GM21423 (cell line): ENCODE measurements around the gene PTGES.
"Not testable (repeated sequence)": the region's sequence is repeated elsewhere in the genome, so short reads cannot be mapped to it uniquely, and the experiment has no call there.

ENCODE experiments used
- ATAC-seq: cut with Tn5 transposase; IDR thresholded peaks from one replicate; pipeline ENCODE4 v1.9.1; 2021; ENCODE audit warnings: mild to moderate bottlenecking, moderate library complexity; ENCODE audit not compliant: unreplicated experiment

Gene PTGES

DNA sequence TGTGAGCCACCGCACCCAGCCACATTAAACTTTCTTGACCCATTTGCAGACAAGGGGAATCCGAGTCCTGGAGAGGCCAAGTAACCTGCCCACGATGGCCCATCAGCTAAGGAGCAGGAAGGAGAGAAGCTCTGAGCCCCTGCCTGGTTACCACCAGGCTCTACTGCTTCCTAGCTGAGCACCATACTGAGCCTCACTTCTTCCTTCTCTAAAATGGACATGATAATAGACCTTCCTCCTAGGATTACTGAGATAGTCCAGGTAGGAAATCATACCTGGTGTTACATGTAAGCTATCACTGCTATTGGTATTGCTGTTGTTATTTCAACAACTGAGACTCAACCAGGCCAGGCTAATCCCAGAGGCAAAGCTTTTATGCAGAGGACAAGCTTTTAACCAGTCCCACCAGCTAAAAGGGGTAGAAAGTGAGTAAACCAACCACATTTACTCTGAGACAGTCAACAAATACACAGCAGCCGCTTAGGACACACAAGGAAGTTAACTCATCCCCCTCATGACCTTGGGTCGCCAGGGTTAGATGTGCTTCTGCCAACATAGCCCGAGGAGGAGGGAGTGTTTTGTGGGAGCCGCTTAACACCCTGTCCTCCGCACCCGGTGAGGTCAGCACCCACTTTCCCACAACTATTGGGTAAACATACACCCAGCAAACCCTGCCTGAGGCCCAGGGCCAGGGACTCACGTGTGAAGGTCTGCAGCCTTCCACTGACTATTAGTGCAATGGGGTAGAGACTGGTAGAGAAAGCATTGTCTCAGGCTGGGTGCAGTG lies 20.6 kb upstream of the PTGES start:
- no peak for ATAC-seq

DNA sequence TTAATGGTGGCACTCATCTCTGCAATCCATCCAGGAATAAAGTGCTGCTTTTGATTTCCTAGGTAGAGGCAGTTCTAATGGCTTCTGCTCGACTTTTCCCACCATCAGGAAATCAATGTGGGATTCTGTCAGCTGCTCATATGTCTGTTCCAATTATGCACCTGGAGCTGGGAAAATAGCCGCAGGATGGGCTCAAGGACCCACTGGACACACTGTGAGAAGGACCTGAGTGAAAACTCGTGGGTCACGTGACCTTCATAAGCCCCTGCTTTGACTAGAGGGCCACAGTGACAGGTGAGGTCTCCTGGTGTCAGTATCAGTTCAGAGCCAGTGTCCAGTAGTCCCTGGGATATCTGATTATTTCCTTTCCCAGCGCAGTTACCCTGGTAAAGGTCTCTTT lies 17.9 kb upstream of the PTGES start:
- no peak for ATAC-seq

GRCh38 chr9:129769669-129770068 lies 16.8 kb upstream of the PTGES start:
- no peak for ATAC-seq

GRCh38 chr9:129768486-129768885 lies 15.6 kb upstream of the PTGES start:
- no peak for ATAC-seq

DNA sequence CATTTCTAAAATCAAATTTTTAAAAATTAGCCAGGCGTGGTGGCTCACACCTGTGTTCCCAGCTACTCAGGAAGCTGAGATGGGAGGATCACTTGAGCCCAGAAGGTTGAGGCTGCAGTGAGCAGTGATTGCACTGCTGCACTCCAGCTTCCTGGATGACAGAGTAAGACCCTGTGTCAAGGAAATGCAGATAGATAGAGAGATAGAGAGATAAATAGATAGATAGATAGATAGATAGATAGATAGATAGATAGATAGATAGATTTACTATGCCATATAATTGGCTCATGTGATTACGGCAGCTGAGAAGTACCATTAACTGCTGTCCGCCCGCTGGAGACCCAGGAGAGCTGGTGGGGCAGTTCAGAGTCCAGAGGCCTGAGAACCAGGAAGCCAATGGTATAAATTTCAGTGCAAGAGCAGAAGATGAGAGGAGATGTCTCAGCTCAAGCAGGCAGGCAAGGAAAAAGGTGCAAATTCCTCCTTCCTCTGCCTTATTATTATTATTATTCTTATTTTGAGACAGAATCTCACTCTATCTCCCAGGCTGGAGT lies 13.0 kb upstream of the PTGES start:
- ATAC-seq, result no peak

DNA sequence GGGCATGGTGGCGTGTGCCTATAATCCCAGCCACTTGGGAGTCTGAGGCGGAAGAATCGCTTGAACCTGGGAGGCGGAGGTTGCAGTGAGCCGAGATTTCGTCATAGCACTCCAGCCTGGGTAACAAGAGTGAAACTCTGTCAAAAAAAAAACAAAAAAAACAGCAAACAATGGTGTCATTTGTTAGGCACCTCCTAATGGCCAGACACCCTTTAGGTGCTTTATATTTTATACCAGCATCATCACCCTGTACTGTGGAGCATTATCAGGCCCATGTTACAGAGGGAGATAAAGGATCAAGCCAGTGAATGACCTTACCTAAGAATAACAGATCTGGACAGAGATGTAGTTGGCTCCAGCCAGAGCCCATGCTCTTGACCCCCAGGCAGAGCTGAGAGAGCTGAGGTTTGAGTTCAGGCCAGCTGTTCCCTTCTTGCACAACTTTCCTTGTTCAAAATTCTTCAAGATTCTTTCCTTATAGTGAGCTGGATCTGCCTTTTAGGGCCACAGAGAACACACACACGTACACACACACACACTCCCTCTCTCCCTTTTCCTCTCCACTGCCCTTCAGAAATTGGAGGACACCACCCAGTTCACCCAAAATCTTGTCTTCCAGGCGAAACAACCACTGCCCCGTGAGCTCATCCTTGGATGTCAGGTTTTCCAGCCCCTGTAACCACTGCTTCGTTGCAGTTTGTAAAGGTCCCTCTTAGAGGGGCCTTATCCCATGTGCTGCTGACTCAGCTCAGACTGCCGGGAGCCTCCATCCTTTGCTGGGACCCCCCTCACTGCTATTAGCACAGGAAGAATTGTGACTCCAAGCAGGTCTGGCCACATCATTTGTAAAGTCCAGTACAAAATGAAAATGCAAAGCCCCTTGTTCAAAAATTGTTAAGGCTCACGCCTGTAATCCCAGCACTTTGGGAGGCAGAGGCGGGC lies 10.4 kb upstream of the PTGES start:
- ATAC-seq, result no peak

- ATAC-seq, result not testable (repeated sequence)
These were observed 9.6 kb upstream of the PTGES start for GRCh38 chr9:129762370-129762984.

DNA sequence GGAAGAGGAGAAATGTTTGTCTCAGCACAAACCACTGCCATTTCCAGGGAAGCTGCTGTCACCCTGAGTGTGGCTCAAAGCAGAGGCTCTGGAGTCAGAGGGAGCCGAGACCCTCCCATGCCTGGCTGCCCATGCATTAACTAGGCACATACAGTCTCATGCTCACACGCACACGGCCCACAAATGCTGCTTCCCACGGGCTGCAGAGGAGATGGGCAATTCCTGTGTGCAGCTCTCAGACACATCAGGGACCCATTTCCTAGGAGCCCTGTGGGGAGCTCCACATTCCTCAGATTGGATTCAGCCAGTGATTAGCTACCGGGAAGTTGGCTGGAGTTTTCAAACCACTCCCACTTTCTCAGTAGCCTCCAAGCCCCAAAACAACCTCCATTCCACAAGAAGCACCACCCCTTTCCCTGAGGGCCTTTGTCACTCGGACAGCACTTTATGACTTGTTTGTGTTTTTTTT lies 9.1 kb upstream of the PTGES start:
- no peak for ATAC-seq

DNA sequence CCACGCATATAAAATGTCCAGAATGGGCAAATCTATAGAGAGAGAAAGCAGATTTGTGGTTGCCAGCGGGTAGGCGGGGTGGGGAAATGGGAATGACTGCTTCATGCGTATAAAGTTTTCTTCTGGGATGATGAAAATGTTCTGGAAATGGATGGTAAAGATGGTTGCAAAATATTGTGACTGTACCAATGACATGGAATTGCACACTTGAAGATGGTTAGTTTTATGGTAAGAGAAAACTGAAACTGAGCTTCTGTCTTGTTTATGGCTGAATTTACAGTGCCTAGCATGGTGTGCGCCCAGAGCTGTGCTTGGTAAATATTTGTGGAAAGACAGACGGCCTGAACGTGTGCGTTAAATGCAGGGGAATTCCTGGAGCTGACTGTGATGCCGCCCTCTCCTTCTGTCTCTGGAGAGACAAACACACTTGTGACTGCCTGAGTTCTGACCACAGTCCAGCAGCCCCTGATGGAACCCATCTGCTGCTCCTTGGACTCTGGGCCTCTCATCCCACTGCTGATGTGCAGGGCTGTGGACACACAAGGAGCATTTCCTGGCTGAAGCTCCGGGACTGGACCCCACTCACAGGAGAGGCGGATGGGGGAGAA lies 8.6 kb upstream of the PTGES start:
- ATAC-seq, result no peak

DNA sequence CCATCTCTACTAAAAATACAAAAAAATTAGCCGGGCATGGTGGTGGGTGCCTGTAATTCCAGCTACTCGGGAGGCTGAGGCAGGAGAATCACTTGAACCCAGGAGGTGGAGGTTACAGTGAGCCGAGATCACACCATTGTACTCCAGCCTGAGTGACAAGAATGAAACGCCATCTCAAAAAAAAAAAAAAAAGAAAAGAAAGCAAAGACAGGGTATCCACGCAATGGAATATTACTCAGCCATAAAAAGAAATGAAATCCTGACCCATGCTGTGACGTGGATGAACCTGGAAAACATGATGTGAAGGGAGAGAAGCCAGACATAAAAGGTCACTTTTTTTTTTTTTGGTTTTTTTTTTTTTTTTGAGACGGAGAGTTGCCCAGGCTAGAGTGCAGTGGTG lies 7.9 kb upstream of the PTGES start:
- ATAC-seq, result not testable (repeated sequence)

DNA sequence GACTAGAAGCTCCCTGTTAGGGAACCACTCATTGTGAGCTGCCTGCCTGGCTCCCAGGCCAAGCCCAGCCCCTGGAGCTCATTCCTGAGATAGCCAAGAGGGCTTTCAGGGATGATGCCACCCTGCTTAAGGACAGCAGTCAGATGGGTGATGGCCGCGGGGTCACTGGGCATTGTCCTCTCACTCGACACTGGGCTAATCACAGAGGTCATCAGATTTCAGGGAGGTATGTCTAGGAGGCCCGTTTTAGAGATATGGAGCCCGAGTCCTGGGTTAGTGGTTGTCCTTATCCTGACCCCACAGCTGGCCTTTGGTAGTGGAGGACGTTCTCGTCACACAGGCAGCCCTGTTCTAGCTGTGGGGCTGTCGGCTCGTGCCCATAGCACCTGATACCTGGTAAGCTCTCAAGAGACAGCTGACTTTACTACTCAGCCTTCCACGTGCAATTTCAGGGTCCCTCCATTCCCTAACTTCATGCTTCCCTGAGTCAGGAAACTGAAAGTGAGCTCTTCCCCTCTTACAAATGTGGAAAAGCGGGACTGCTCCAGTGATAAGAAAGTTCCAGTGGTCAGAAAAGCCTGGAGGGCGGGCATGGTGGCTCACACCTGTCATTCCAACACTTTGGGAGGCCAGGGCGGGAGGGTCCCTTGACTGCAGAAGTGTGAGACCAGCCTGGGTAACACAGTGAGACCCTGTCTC lies 7.1 kb upstream of the PTGES start:
- no peak for ATAC-seq

DNA sequence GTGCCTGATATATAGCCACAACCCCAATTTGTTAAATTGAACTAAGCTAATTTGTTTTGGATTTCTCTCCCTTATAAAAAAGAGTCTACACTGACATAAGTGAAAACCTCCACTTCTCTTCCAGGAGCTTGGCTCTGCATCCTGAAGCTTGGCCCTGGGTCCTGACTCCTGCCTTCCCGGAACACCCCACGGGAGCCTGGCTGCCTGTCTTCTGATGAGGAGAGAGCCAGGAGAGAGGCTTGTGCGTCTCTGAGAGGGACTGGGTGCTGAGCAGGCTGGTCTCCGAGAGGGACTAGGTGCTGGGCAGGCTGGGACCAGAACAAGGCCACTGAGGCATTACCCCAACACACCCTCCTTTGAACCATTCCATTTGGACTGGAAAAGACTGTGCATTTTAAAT lies 6.5 kb upstream of the PTGES start:
- no peak for ATAC-seq

GRCh38 chr9:129757045-129757444 lies 4.2 kb upstream of the PTGES start:
- ATAC-seq, result no peak

- no peak for ATAC-seq
These were observed 3.3 kb upstream of the PTGES start for GRCh38 chr9:129756191-129756590.

DNA sequence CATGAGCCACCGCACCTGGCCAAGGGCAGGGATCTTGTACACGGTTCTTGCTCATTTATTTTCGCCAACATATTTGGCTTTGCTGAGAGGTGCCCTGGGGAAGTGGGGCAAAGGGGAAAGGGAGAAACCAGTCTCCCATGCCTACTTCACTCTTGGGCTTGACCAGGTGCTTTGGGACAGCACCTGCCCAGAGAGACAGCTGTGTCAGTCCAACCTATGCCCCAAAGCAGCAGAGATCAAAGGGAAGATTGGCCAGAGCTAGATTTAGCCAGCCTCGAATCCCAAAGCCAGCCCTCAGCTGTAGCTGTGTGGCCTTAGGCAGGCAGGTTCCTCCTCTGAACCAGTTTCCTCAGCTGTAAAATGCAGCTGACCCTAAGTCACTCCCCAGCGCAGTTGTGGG lies 2.3 kb upstream of the PTGES start:
- ATAC-seq, result no peak

DNA sequence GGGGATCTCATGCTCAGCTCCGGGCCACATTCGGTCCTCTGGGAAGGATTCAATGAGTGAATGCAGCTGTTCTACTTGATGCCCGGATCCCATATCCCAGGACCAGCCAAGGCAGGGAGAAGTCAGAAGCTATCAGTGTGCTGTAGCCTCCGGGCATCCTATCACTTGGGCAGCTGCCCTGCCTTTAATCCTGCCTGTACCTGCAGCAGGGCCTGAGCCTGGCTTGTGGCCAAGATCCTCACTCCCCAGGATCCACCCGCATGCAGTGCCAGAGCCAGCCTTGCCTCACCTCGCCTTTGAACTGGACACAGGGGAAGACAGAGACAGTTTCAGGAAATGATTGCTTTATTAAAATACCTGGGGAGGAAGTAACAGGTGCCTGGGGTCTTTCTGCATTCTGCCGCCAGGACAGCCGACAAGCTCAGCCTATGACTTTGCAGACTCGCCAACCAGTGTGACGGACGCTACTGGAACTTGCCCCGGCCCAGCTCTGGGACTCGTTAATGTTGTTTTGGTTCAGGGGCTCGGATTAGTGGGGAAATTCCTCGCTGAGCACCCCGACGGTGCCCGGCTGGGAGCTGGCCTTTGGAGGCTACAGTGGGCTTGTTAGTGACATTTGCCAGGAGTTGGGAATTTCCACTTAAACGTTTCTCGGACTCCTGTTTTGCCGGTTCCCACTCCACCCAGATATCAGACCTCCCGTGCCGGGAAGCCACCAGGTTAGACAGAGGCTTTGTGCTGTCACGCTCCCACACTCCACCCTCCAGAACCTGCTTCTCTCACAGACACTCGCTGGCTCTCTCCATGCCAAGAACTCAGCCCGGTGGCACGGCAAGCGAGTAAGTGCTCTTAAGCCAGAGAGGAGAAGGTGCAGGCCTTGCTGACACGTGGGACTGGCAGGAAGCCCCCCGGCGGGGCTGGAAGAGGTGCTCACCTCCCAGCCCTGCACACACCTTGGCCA lies 721 bp downstream of the PTGES start:
- no peak for ATAC-seq

- no peak for ATAC-seq
These were observed 2.7 kb downstream of the PTGES start for GRCh38 chr9:129750013-129750638.

DNA sequence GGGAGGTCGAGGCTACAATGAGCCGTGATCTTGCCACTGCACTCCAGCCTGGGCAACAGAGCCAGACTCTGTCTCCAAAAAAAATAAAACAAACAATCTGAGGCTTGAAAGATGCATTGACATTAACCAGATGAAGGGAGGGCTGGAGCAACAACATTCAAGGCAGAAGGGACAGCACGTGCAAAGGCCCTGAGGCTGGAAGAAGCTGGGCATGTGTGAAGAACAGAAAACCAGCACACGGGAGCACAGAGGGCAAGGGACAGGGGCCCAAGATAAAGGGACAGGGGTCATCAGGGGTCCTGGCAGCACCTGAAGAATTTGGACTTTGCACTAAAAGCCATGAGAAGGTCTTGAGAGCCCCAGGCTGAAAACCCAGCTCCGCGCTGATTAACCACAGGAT lies 3.3 kb downstream of the PTGES start:
- ATAC-seq, result no peak

GRCh38 chr9:129749052-129749451 lies 3.8 kb downstream of the PTGES start:
- not testable (repeated sequence) for ATAC-seq
